ENCODE data around the gene ARSJ. TPM values are rescaled to one million over a fixed set of nuclear protein-coding genes. Genes with fewer than 3 reads are reported as not detected.

ARSJ gene
- total RNA-seq, 3 donors from 2014 or later, result 0.13 to 0.18 TPM; not detected in 1

DNA sequence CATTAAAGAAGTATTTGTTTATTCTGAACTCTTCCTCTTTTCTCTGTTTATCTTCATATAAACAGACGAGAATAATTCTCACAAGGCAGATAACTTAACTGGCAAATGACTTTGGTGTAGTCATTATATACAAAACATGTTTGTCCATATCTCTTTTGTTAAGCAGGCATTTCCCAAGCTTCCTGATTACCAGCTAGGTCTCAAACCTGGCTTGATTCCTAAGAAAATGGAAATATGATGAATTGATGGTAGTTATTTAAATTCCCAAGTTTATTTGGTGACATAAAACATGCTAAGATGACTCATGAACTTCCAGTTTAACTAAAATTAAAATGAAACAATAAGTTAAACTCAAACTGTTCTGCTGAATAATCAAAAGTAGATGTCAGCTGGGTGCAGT, 96.8 kb downstream of the ARSJ start:
- Mint-ChIP-seq H3K4me3 (no peak overlapping the region), H3K36me3 (ENCODE audit: insufficient read depth) (no peaks in the 10 kb centered on the region), H3K9me3 (no peaks in the 10 kb centered on the region), H3K4me1 (ENCODE audit: low read depth) (peaks cover 2% of the 10 kb centered on the region), H3K27me3 (ENCODE audit: low read depth) (no peaks in the 10 kb centered on the region)
- DNase-seq, result no peak
- ATAC-seq, result no peak

- no peaks in the 10 kb centered on the region for H3K27me3 Mint-ChIP-seq (ENCODE audit: low read depth)
- H3K9me3 Mint-ChIP-seq, result no peaks in the 10 kb centered on the region
- no peak for ATAC-seq
- no peaks in the 10 kb centered on the region for H3K36me3 Mint-ChIP-seq (ENCODE audit: insufficient read depth)
- no peak for DNase-seq
- H3K4me3 Mint-ChIP-seq, result no peak overlapping the region
- H3K4me1 Mint-ChIP-seq (ENCODE audit: low read depth), result peaks cover 2% of the 10 kb centered on the region
Observed at GRCh38 chr4:113881256-113881655, 98.2 kb downstream of the ARSJ start.

GRCh38 chr4:113880240-113881028, 99.0 kb downstream of the ARSJ start:
- peaks cover 2% of the 10 kb centered on the region for H3K4me1 Mint-ChIP-seq (ENCODE audit: low read depth)
- H3K4me3 Mint-ChIP-seq, result no peak overlapping the region
- no peaks in the 10 kb centered on the region for H3K27me3 Mint-ChIP-seq (ENCODE audit: low read depth)
- H3K36me3 Mint-ChIP-seq (ENCODE audit: insufficient read depth), result no peaks in the 10 kb centered on the region
- no peaks in the 10 kb centered on the region for H3K9me3 Mint-ChIP-seq
- ATAC-seq (no peak), DNase-seq (no peak)

GRCh38 chr4:113878668-113879067, 100.8 kb downstream of the ARSJ start:
- DNase-seq, result no peak
- no peaks in the 10 kb centered on the region for H3K36me3 Mint-ChIP-seq (ENCODE audit: insufficient read depth)
- H3K4me1 Mint-ChIP-seq (ENCODE audit: low read depth), result peaks cover 3% of the 10 kb centered on the region
- H3K27me3 Mint-ChIP-seq (ENCODE audit: low read depth), result no peaks in the 10 kb centered on the region
- no peak overlapping the region for H3K4me3 Mint-ChIP-seq
- H3K9me3 Mint-ChIP-seq, result no peaks in the 10 kb centered on the region
- no peak for ATAC-seq

GRCh38 chr4:113874480-113874879, 105.0 kb downstream of the ARSJ start:
- DNase-seq (no peak), ATAC-seq (no peak)
- Mint-ChIP-seq H3K27me3 (ENCODE audit: low read depth) (no peaks in the 10 kb centered on the region), H3K9me3 (peaks cover 11% of the 10 kb centered on the region), H3K4me3 (no peak overlapping the region), H3K4me1 (ENCODE audit: low read depth) (peaks cover 16% of the 10 kb centered on the region), H3K36me3 (ENCODE audit: insufficient read depth) (no peaks in the 10 kb centered on the region)

DNA sequence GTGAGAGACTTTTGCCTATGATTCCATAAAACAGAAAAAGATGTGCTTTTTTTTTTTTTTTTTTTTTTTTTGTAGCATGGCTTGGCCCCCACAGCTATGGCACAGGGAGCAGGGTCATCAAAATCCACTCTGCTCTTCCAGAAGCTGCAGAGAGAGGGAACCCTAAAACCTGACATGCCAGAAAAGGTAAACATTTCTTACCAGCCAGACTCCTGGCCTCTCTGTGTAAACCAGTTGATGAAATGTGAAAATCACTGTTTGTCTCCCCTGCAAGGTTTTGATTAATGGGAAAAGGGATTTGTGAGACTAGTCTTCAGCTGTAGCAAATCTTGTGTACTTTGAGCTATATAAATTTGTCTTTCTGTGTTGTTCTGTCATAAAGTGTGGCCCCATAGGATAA, 105.9 kb downstream of the ARSJ start:
- peaks cover 11% of the 10 kb centered on the region for H3K9me3 Mint-ChIP-seq
- no peaks in the 10 kb centered on the region for H3K36me3 Mint-ChIP-seq (ENCODE audit: insufficient read depth)
- no peaks in the 10 kb centered on the region for H3K27me3 Mint-ChIP-seq (ENCODE audit: low read depth)
- H3K4me3 Mint-ChIP-seq, result no peak overlapping the region
- ATAC-seq (no peak), DNase-seq (no peak)
- peaks cover 16% of the 10 kb centered on the region for H3K4me1 Mint-ChIP-seq (ENCODE audit: low read depth)

- DNase-seq (no peak), ATAC-seq (no peak)
- H3K36me3 Mint-ChIP-seq (ENCODE audit: insufficient read depth), result no peaks in the 10 kb centered on the region
- H3K4me1 Mint-ChIP-seq (ENCODE audit: low read depth), result peaks cover 16% of the 10 kb centered on the region
- no peak overlapping the region for H3K4me3 Mint-ChIP-seq
- H3K27me3 Mint-ChIP-seq (ENCODE audit: low read depth), result no peaks in the 10 kb centered on the region
- peaks cover 11% of the 10 kb centered on the region for H3K9me3 Mint-ChIP-seq
Observed at GRCh38 chr4:113872426-113873260, 106.8 kb downstream of the ARSJ start.

DNA sequence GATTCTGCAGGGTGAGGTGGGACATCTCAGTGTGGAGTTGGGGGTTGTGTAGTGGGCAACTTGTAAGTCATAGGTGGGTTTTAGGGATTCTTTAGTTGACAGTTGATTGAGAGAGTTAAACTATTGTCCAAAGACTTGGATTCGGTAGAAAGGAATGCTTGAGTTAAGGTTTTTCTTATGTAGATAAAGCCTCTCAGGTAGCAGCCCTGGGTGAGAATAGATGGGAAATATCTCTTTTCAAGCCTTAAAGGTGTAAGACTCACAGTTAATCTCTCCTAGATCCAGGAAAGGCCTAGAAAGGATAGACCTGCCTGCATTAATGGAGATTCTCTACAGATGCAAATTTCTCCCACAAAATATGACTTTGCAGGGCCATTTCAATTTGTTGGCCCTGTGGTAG, 108.4 kb downstream of the ARSJ start:
- ATAC-seq, result no peak
- Mint-ChIP-seq H3K4me3 (no peak overlapping the region), H3K27me3 (ENCODE audit: low read depth) (no peaks in the 10 kb centered on the region), H3K4me1 (ENCODE audit: low read depth) (peaks cover 16% of the 10 kb centered on the region), H3K36me3 (ENCODE audit: insufficient read depth) (no peaks in the 10 kb centered on the region), H3K9me3 (peaks cover 11% of the 10 kb centered on the region)
- DNase-seq, result no peak

DNA sequence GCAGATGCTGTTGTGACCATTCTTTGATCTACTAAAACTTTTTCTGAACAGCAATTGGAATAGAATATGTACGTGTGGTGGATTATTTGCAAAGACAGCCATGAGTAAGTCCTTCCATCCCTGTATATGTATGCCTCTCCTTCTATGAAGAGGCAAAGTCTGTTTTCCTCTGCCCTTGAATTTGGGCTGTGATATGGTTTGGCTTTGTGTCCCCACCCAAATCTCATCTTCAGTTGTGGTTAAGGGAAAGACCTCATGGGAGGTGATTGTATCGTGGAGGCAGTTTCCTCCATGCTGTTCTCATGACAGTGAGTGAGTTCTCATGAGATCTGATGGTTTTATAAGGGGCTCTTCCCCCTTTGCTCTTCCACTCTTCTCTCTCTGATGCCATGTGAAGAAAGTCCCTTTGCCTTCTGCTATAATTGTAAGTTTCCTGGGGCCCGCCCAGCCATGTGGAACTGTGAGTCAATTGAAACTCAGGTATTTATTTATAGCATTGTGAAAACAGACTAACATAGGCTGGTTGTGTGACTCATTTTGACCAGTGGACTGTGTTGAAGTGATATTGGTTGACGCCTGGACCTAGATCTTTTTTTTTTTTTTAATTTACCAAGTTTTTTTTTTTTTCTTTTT, 109.6 kb downstream of the ARSJ start:
- Mint-ChIP-seq H3K9me3 (peaks cover 11% of the 10 kb centered on the region), H3K36me3 (ENCODE audit: insufficient read depth) (no peaks in the 10 kb centered on the region), H3K27me3 (ENCODE audit: low read depth) (no peaks in the 10 kb centered on the region), H3K4me1 (ENCODE audit: low read depth) (peaks cover 16% of the 10 kb centered on the region), H3K4me3 (peak overlapping the region; percentile 45)
- peak; percentile 17 for DNase-seq
- ATAC-seq, result peak; percentile 94

- peaks cover 14% of the 10 kb centered on the region for H3K4me1 Mint-ChIP-seq (ENCODE audit: low read depth)
- ATAC-seq (no peak), DNase-seq (no peak)
- no peaks in the 10 kb centered on the region for H3K27me3 Mint-ChIP-seq (ENCODE audit: low read depth)
- peaks cover 11% of the 10 kb centered on the region for H3K9me3 Mint-ChIP-seq
- H3K36me3 Mint-ChIP-seq (ENCODE audit: insufficient read depth), result no peaks in the 10 kb centered on the region
- H3K4me3 Mint-ChIP-seq, result no peak overlapping the region
Observed at GRCh38 chr4:113866611-113867010, 112.8 kb downstream of the ARSJ start.

DNA sequence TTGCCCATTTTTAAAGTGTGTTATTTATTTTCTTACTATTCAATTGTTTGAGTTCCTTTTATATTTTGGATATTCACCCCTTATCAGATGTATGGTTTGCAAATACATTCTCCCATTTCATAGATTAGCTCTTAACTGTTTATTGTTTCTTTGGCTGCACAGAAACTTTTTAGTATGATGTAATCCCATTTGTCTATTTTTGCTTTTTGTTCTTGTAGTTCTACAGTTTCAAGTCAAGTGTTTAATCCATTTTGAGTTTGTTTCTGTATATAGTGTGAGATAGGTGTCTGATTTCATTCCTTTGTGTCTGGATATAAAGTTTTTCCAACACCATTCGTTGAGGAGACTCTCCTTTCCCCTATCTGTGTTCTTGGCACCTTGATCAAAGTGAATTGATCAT, 120.5 kb downstream of the ARSJ start:
- ATAC-seq (no peak), DNase-seq (no peak)
- no peak overlapping the region for H3K4me3 Mint-ChIP-seq
- H3K27me3 Mint-ChIP-seq (ENCODE audit: low read depth), result no peaks in the 10 kb centered on the region
- no peaks in the 10 kb centered on the region for H3K36me3 Mint-ChIP-seq (ENCODE audit: insufficient read depth)
- H3K9me3 Mint-ChIP-seq, result no peaks in the 10 kb centered on the region
- no peaks in the 10 kb centered on the region for H3K4me1 Mint-ChIP-seq (ENCODE audit: low read depth)

GRCh38 chr4:113851816-113852215, 127.6 kb downstream of the ARSJ start:
- Mint-ChIP-seq H3K36me3 (ENCODE audit: insufficient read depth) (no peaks in the 10 kb centered on the region), H3K4me3 (no peak overlapping the region), H3K4me1 (ENCODE audit: low read depth) (no peaks in the 10 kb centered on the region), H3K9me3 (no peaks in the 10 kb centered on the region), H3K27me3 (ENCODE audit: low read depth) (no peaks in the 10 kb centered on the region)
- DNase-seq (no peak), ATAC-seq (no peak)
